ENCODE results near the gene GARIN5A. TPM values are rescaled to one million over a fixed set of nuclear protein-coding genes. Genes with fewer than 3 reads are reported as not detected.

The GARIN5A gene
- total and polyA plus RNA-seq, 2 of the 8 experiments (the other 6 are each of a cell fraction or from before 2014, with no cell fraction given) = 9.1 to 18.5 TPM

DNA sequence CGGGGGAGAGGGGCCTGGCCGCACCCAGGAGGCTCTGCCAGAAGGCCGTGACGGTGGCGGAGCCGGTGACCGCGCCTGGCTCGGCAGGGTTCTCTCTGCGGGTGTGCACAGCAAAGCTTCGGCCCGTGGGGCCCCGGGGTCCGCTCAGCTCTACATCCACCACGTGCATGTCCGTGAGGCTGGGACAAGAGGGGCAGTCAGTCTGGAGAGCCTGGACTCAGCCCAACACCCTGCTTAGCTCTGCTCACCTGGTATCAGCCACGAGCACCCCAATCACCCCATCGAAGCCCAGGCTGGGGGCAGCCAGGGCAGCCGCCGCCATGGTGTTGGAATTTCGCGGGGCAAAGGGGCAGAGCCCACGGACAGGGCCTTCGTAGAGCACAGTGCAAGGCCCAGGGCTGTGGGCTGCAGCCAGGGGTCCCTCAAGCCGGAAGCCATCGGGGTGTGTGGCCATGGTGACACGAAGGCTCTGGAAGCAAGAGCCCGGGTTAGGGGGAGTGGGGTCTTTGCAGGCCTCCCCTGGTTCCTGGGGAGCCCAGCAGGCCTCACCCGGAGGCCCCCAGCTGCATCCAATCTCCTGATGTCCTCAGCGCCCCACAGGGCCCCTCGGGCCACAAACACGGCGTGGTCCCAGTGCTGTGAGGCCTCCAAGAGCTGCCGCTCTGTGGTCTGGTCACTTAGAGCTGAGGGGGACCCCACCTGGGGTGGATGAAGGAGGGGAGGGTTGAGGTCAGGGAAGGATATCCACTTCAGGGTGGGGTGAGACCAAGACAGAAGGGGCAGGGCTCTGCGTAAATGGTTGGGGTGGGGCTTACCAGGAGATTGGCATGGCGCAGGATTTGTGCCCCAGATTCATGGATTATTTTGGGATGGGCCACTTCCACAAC, 35.7 kb upstream of the GARIN5A start:
- WGBS, 2 experiments (ENCODE audit: extremely low coverage in 1 of 2, insufficient coverage in 1 of 2, insufficient read length in 1 of 2, insufficient replicate concordance in 2 of 2, low coverage in 1 of 2, low lambda C conversion rate in 2 of 2, missing lambda C conversion rate in 1 of 2) = 91% methylated on average over 35 of the region's 36 CpGs; no CpG with 5 or more reads in 1 of the 2 experiments
- TF ChIP-seq POU5F1 (IDR thresholded peaks at IDR 0.05; ENCODE audit: low read depth, low read length) = no peak
- no peak for TF ChIP-seq BRCA1 (IDR thresholded peaks at IDR 0.05; ENCODE audit: low read depth, low read length)
- TF ChIP-seq, protein P1, sequence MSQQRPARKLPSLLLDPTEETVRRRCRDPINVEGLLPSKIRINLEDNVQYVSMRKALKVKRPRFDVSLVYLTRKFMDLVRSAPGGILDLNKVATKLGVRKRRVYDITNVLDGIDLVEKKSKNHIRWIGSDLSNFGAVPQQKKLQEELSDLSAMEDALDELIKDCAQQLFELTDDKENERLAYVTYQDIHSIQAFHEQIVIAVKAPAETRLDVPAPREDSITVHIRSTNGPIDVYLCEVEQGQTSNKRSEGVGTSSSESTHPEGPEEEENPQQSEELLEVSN (IDR thresholded peaks at IDR 0.05) = no peak
- no peak for TF ChIP-seq SAP30 (IDR thresholded peaks at IDR 0.05; ENCODE audit: insufficient read depth, insufficient replicate concordance, low read length)
- TF ChIP-seq TAF1 (IDR thresholded peaks at IDR 0.05; ENCODE audit: low read depth, low read length) = no peak
- TF ChIP-seq NRF1 (IDR thresholded peaks at IDR 0.05; ENCODE audit: low read depth, low read length) = no peak
- no peak for TF ChIP-seq MAFK (IDR thresholded peaks at IDR 0.05; ENCODE audit: low read depth, low read length)
- no peak for TF ChIP-seq EZH2 (IDR thresholded peaks at IDR 0.05; ENCODE audit: low read depth, low read length, severe bottlenecking)
- TF ChIP-seq JUN (IDR thresholded peaks at IDR 0.05; ENCODE audit: low read depth, low read length) = no peak
- TF ChIP-seq SIRT6 (IDR thresholded peaks at IDR 0.05; ENCODE audit: low read length) = no peak
- TF ChIP-seq CEBPB (IDR thresholded peaks at IDR 0.05; ENCODE audit: low read depth, low read length) = no peak

More for the DNA sequence above, 35.7 kb upstream of the GARIN5A start:
- Histone ChIP-seq H2BK12ac (ENCODE audit: low read depth, low read length) (no peak overlapping the region), H3K36me3 (ENCODE audit: control insufficient read depth in 2 of 4, insufficient read depth in 4 of 4, low read length in 3 of 4) (peaks cover 0 to under 1% (median 0%) of the 10 kb centered on the region in 4 experiments; a peak in 1 of 8 replicates), H3K18ac (ENCODE audit: extremely low read depth, low read length) (no peak overlapping the region), H3K27me3 (replicated peaks in 1 of 4; ENCODE audit: control insufficient read depth in 3 of 4, extremely low read depth in 1 of 4, insufficient read depth in 3 of 4, low read length in 3 of 4) (peaks cover 0 to 24% (median 14%) of the 10 kb centered on the region in 4 experiments; a peak in 6 of 7 replicates), H4K20me1 (replicated peaks in 1 of 2; ENCODE audit: control insufficient read depth in 1 of 2, insufficient read depth in 2 of 2, low read length in 2 of 2) (peaks cover 1 to 3% of the 10 kb centered on the region in 2 experiments), H3K4me2 (ENCODE audit: insufficient read depth in 1 of 2, low read depth in 2 of 2, low read length in 2 of 2) (peak overlapping the region; percentile 57 to 66; a peak in 1 of 4 replicates), H4K8ac (ENCODE audit: extremely low read depth, insufficient read depth, low read length) (peak overlapping the region; percentile 43), H3K9ac (replicated peaks in 1 of 4; ENCODE audit: extremely low read depth in 1 of 4, low read depth in 3 of 4, low read length in 3 of 4) (no peak overlapping the region), H4K91ac (replicated peaks; ENCODE audit: insufficient read length, low read length) (no peak overlapping the region), H2AFZ (ENCODE audit: low read length) (no peak overlapping the region), H3K27ac (ENCODE audit: low read depth, low read length) (no peak overlapping the region), H3K4me1 (replicated peaks in 1 of 4; ENCODE audit: control insufficient read depth in 3 of 4, insufficient read depth in 4 of 4, low read length in 3 of 4) (peaks cover 0 to 6% (median 4%) of the 10 kb centered on the region in 4 experiments; a peak in 4 of 7 replicates), H3K56ac (replicated peaks; ENCODE audit: insufficient read length, low read depth, low read length) (no peak overlapping the region), H2BK5ac (ENCODE audit: low read depth, low read length) (no peak overlapping the region), H2BK15ac (ENCODE audit: low read length) (no peak overlapping the region), H3K4ac (replicated peaks; ENCODE audit: insufficient read length, low read depth, low read length) (no peak overlapping the region), H3K79me1 (ENCODE audit: low read depth, low read length) (no peaks in the 10 kb centered on the region), H3K14ac (ENCODE audit: insufficient read length) (no peak overlapping the region), H2BK20ac (ENCODE audit: low read length) (no peak overlapping the region), H3K4me3 (ENCODE audit: extremely low read depth in 1 of 4, insufficient read depth in 2 of 4, low read depth in 3 of 4, low read length in 4 of 4) (peak overlapping the region in 1 of 4 experiments; percentile 62; a peak in 2 of 8 replicates), H3K79me2 (ENCODE audit: control insufficient read depth in 1 of 2, insufficient read depth in 2 of 2, low read length in 2 of 2) (no peaks in the 10 kb centered on the region), H3K23me2 (ENCODE audit: low read depth, low read length) (no peaks in the 10 kb centered on the region; the same call in 1 of the 2 replicates), H4K5ac (ENCODE audit: insufficient read length, low read depth, low read length) (no peak overlapping the region), H3K23ac (ENCODE audit: insufficient read length) (no peak overlapping the region), H3K9me3 (ENCODE audit: insufficient read depth in 2 of 2, low read depth in 1 of 2, low read length in 1 of 2) (no peaks in the 10 kb centered on the region), H2AK5ac (ENCODE audit: low read depth, low read length) (no peak overlapping the region), H2BK120ac (replicated peaks; ENCODE audit: low read depth, low read length) (no peak overlapping the region)
- no peak for DNase-seq (ENCODE audit: low read depth in 1 of 2, low spot score in 2 of 2)
- ChIA-PET POLR2A (ENCODE audit: partially characterized antibody) (interaction anchor here (0.9 to 1.6 kb wide), 7 partner anchors 17 to 292 kb away, joined by 3 to 8 read pairs (median 3); no protein-coding TSS in a partner anchor), CTCF (ENCODE audit: partially characterized antibody) (interaction anchor here (0.6 to 19.3 kb wide), 6 partner anchors 12 to 170 kb away, joined by 3 to 206 read pairs (median 4); no protein-coding TSS in a partner anchor)
- FAIRE-seq = no peak
